Measurements from ENCODE around the gene C1orf21. TPM values are rescaled to one million over a fixed set of nuclear protein-coding genes. Genes with fewer than 3 reads are reported as not detected.

C1orf21 gene
- total RNA-seq, 2 donors from 2014 or later, result 68.1 to 81.1 TPM

GRCh38 chr1:184419350-184420161 is 32.7 kb downstream of the C1orf21 start:
- H3K27me3 ChIP-seq, result no peaks in the 10 kb centered on the region
- no peak overlapping the region for H3K9ac ChIP-seq (ENCODE audit: low read depth in 2 of 2, low read length in 2 of 2)
- no peaks in the 10 kb centered on the region for H3K9me3 ChIP-seq
- intact Hi-C loops (cut with DNase I), result no loop called here
- DNase-seq, result peak; percentile 55
- H3K4me1 ChIP-seq, result peaks cover 12% of the 10 kb centered on the region
- H3K36me3 ChIP-seq, result no peaks in the 10 kb centered on the region
- peak overlapping the region; percentile 75 for H3K27ac ChIP-seq
- no peak overlapping the region for H3K4me3 ChIP-seq
- TF ChIP-seq, protein P1, sequence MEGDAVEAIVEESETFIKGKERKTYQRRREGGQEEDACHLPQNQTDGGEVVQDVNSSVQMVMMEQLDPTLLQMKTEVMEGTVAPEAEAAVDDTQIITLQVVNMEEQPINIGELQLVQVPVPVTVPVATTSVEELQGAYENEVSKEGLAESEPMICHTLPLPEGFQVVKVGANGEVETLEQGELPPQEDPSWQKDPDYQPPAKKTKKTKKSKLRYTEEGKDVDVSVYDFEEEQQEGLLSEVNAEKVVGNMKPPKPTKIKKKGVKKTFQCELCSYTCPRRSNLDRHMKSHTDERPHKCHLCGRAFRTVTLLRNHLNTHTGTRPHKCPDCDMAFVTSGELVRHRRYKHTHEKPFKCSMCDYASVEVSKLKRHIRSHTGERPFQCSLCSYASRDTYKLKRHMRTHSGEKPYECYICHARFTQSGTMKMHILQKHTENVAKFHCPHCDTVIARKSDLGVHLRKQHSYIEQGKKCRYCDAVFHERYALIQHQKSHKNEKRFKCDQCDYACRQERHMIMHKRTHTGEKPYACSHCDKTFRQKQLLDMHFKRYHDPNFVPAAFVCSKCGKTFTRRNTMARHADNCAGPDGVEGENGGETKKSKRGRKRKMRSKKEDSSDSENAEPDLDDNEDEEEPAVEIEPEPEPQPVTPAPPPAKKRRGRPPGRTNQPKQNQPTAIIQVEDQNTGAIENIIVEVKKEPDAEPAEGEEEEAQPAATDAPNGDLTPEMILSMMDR (IDR thresholded peaks at IDR 0.05), result no peak

DNA sequence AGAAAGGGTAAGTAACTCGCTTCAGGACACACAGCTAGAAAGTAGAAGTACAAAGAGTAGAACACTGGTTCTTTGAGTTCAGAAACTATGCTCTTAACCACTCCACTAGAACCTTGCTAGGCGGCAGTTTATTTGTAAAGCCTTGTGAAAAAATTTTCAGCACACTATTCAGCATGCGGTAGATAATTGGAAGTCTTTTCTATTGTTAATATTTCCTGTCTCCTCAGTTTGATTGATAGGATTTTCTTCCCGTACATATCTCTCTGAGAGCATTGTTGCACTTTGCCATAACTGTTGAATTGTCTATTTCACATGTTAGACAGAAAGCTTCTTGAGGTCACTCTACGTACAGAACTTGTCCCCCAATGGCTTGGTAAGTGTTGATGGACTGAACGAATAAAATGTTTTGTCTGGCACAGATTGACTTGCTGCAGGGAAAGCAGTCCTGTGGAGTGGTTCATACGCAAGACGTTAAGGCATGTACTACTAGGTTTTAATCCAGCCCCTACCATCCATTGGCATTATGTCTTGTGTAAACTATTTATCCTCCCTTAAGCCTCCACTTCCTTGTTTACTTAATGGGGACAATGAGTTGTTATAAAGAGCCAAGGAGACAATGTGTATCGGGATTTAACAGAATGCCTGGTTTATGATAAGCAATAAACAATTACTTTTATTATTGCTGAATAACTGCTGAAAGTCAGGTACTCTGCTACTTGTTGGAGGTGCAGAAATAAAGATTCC is 35.8 kb downstream of the C1orf21 start:
- peak overlapping the region; percentile 24 for H3K27ac ChIP-seq
- DNase-seq, result no peak
- no peak overlapping the region for H3K4me3 ChIP-seq
- no peak overlapping the region for H3K9ac ChIP-seq (ENCODE audit: low read depth in 2 of 2, low read length in 2 of 2)
- H3K27me3 ChIP-seq, result no peaks in the 10 kb centered on the region
- intact Hi-C loops (cut with DNase I), result no loop called here
- H3K4me1 ChIP-seq, result peaks cover 12% of the 10 kb centered on the region
- H3K9me3 ChIP-seq, result no peaks in the 10 kb centered on the region
- TF ChIP-seq, protein P1 (IDR thresholded peaks at IDR 0.05), result no peak
- no peaks in the 10 kb centered on the region for H3K36me3 ChIP-seq

DNA sequence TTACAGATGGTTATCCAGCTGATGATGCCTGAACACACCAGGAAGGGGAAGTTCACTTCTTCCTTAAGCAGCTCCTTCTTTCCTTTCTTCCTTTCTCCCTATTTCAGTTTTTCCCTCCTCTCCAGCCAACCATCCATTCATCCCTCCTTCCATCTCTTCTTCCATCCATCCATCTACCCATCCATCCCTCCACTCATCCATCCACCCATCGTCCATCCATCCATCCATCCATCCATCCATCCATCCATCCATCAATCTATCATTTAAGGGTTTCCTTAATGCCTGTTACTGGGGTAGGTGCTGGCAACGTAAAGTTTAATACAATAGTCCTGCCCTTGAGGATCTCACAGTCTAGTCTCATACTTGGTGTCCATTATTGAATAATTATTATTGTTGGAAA is 36.8 kb downstream of the C1orf21 start:
- Histone ChIP-seq H3K4me3 (no peak overlapping the region), H3K27ac (no peak overlapping the region), H3K36me3 (no peaks in the 10 kb centered on the region), H3K9me3 (no peaks in the 10 kb centered on the region), H3K4me1 (peaks cover 12% of the 10 kb centered on the region), H3K9ac (ENCODE audit: low read depth in 2 of 2, low read length in 2 of 2) (no peak overlapping the region), H3K27me3 (no peaks in the 10 kb centered on the region)
- no peak for DNase-seq
- intact Hi-C loops (cut with DNase I), result no loop called here
- TF ChIP-seq, protein P1 (IDR thresholded peaks at IDR 0.05), result no peak

DNA sequence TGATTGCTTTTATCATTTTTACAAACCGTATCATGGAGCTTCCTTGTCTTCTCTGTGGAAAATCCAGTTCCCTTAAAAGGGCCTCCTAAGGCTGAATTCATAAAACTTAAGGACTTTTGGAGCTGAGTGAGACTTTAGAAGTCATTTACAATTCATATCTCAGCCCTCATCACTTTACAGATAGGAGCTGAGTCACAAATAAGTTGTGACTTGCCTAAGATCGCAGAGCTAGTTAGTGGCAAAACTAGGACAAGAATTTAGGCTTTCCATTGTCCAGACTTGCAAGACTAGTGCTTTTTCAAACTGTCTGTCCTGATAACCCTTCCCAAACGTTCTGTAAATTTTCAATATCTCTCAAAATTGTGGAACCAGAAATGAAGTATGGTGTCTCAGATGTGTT is 37.3 kb downstream of the C1orf21 start:
- intact Hi-C loops (cut with DNase I), result no loop called here
- H3K9ac ChIP-seq (ENCODE audit: low read depth in 2 of 2, low read length in 2 of 2), result no peak overlapping the region
- no peak overlapping the region for H3K4me3 ChIP-seq
- H3K27me3 ChIP-seq, result no peaks in the 10 kb centered on the region
- DNase-seq, result no peak
- H3K9me3 ChIP-seq, result no peaks in the 10 kb centered on the region
- TF ChIP-seq, protein P1 (IDR thresholded peaks at IDR 0.05), result no peak
- H3K27ac ChIP-seq, result no peak overlapping the region
- H3K4me1 ChIP-seq, result peaks cover 12% of the 10 kb centered on the region
- no peaks in the 10 kb centered on the region for H3K36me3 ChIP-seq

DNA sequence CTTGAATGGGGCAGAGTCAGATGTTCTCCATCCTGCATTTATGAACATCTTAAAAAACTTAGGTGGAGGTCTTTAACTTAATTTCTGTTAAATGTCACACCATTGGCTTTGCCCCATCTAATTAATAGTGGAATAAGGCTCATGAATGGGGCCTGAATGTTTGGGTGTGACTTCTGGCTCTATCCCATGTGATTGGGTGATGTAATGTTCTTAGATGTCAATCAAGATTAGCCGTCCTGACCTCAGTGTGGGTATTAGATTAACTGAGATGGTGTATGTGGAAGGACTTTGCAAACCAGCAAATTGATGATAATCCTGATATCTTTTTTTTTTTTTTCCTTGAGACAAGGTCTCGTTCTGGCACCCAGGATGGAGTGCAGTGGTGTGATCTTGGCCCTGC is 38.1 kb downstream of the C1orf21 start:
- Histone ChIP-seq H3K9me3 (no peaks in the 10 kb centered on the region), H3K4me3 (no peak overlapping the region), H3K4me1 (peaks cover 6% of the 10 kb centered on the region), H3K27ac (peak overlapping the region; percentile 32), H3K27me3 (no peaks in the 10 kb centered on the region), H3K9ac (ENCODE audit: low read depth in 2 of 2, low read length in 2 of 2) (no peak overlapping the region), H3K36me3 (no peaks in the 10 kb centered on the region)
- DNase-seq, result no peak
- TF ChIP-seq, protein P1 (IDR thresholded peaks at IDR 0.05), result no peak
- intact Hi-C loops (cut with DNase I), result no loop called here
